GM19025 (cell line): ENCODE measurements around the gene CD163L1.

Experiments used
- ATAC-seq: cut with Tn5 transposase; IDR thresholded peaks from one replicate; pipeline ENCODE4 v1.9.1; 2021; ENCODE audit warnings: mild to moderate bottlenecking, low read depth, moderate library complexity; ENCODE audit not compliant: unreplicated experiment

The CD163L1 gene

DNA sequence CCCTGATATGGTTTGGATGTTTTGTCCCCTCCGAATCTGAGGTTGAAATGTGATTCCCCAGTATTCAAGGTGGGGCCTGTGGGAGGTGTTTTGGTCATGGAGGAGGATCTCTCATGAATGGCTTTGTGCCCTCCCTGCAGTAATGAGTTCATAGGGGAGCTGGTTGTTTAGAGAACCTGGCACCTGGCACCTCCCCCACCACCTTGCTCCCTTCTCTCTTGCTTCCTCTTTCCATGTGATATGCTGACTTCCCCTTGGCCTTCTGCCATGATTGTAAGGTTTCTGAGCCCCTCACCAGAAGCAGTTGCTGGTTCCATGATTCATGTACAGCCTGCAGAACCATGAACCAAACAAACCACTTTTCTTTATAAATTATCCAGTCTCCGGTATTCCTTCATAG, 32.6 kb downstream of the CD163L1 start:
- no peak for ATAC-seq

DNA sequence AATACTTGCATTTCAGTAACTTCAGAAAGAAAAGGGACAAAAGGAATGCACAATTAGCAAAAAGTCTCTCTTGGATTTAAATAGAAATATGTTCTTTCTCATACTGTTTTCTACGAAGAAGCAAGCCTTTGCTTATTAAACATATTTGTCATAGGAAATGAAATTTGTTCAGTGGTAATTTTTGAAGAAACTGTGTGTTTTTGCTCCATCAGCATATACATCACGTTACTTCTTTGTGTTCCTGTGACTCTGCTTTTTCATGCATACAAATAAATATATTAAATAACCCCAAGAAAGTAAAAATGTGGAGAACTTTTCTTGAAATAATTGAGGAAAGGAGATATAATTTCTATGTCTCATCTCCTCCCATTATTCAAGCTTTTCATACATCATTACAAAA, 39.7 kb downstream of the CD163L1 start:
- no peak for ATAC-seq

DNA sequence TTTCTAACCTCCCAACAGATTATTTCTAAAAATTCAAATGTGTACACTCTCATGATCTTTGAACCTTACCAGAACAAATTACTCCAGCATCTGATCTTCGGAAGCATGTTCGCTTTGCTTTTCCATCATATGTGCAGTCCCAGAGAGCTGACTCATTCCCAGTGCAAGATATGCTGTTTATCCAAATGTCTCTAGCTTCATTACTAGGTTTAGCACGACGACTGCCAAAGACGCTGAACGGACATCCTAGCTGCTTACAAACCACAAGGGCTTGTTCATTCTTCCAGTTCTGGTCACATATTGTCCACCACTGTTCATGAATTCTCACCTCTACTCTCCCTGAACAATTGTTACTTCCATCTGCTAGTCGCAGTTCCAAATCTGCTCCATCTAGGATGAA, 40.5 kb downstream of the CD163L1 start:
- no peak for ATAC-seq

DNA sequence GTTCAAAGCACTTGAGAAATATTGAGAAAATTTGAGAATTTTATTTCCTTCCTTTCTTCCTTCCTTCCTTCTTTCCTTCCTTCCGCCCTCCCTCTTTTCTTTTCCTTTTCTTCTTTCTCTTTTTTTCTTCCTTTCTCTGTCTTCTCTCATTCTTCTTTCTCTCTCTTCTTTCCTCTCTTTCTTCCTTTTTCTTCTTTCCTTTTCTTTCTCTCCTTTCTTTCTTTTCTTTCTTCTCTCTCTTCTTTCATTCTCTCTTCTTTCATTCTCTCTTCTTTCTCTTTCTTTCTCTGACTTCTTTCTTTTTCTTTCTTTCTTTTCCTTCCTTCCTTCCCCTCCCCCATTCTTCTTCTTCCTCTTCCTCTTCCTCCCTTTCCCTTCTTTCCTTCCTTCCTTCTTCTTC, 44.9 kb downstream of the CD163L1 start:
- no peak for ATAC-seq

DNA sequence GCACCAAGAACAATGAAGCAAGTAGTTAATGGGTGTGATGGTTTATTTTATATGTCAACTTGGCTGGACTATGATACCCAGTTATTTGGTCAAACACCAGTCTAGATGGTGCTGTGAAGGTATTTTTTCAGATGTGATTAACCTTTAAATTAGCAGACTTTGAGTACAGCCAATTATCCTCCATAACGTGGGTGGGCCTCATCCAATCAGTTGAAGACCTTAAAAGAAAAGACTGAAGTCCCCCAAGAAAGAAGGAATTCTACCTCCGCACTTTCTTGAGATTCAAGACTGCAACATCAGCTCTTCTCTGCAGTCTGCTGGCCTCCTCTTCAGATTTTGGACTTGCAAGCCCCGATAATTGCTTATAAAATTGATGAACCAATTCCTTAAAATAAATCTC, 47.5 kb downstream of the CD163L1 start:
- no peak for ATAC-seq

DNA sequence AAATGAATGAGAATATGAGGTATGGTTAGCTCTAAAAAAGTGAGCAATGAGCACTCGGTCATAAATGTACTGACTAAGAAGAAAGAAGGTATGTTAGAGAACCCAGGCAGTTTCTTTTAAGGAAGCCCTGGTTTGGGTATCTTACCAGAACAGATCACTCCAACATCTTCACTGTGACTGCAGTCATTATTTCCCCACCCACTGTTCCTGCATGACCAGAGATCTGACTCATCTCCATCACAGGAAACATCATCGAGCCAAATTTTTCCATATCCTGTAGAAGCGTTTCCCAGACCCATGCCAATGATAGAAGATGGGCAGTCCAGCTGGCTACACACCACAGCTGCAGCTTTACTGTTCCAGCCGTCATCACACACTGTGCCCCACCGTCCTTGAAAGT, 48.0 kb downstream of the CD163L1 start:
- no peak for ATAC-seq

DNA sequence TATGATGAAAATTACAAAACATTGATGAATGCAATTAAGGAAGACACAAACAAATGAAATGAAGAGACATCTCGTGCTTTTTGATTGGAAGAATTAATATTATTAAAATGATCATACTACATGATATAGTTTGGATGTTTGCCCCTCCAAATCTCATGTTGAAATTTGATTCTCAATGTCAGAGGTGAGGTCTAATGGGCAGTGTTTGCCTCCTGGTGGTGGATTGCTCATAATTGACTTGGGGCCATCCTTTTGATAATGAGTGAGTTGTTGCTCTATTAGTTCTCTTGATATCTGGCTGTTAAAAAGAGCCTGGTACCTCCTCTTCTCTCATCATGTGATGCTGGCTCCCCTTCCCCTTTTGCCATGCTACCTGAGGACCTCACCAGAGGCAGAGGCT, 56.7 kb downstream of the CD163L1 start:
- no peak for ATAC-seq

DNA sequence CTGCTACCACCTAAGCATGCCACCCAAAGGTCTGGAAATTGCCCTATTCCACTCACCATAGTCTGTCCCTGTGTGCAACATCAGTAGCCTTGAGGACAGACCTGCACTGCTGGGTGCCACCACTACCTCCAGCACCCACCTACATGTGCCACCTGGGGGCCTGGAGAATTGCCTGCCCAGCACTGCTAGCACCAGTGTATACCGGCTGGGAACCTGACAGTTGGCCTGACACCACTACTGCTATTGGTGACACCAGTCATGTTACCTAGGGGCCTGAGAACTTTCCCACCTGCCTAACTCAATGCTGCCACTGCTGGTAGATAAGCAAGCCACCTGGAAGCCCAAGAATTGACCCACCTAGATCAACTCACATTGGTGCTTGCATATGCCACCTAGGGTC, 60.8 kb downstream of the CD163L1 start:
- no peak for ATAC-seq

DNA sequence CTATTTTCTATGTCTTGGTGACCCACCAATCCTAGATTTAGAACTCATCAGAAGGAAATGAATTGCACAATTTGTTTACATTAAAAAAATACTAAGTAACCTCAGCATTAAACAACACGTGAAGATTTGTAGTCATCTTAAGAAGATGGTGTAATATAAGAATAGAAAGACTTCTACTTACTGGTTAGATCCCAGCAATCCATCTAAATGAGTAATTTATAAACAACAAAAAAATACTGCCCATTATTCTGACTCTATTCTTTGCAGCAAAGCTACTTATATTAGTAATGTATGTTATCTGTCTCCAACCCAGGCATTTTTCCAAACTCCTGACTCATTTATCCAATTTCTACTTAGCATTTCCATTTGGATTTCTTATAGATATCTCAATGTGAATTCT, 67.8 kb downstream of the CD163L1 start:
- ATAC-seq = no peak

DNA sequence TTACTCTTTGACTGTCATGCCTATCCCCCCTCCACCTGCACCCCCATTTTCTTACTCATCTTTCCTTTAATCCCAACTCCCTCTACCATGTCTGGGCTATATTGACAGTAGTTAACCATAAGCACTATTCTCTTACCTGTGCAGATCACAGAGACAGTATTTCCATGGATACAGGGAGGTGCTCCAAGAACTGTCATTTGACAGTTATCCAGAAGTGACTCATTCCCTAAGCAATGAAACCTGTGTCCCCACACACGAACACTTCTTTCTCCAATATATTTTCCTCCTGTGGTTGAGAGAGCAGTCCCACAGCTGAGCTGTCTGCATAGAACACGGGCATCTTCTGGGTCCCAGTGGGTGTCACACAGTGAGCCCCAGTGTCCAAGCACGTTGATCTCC, 68.8 kb downstream of the CD163L1 start:
- no peak for ATAC-seq

DNA sequence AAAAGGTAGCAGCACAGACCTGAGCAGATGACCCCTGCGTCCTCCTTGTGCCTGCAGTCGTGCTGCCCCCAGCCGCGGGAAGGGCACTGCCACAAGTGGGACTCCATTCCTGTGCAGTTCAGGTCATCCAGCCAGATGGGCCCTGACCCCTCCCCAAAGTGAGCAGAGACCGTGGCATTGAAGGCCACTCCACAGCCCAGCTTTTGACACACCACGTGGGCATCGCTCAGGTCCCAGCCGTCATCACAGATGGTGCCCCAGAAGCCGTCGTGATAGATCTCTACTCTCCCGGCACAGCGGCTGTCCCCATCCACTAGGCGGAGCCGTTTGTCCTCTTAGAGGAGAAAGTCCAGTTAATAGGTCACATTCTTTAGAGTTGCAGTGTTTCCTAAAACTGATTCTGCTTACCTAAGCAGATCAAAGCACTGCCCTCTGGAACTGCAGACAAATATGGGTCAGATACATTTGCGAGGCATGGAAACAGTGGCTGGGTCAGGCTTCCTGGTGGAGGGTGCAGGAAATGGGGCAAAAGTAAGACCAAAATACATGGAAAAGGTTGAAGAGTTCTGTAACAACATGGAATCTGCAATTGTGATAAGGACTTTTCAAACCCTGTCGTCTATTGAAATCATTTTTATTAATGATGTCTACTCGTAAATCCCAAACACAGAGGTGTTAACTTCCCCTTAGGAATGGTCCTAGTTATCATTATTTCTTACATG, 69.4 kb downstream of the CD163L1 start:
- ATAC-seq = no peak

DNA sequence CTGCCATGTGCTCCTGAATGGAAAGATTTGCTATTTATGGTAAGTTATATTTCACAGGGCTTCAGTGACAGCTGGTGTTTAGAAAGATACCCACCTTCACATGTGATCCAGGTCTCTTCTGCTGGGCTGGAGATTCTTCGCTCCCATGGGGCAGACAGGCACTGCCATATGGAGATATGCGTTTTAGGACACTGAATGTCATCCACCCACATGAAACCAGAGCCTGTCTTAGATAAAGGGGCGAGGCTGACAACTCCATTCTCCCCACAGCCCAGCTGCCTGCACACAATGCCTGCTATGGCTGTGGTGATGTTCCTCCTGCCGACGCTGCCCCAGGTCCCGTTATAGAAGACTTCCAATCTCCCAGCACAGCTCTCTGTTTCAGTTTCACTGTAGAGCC, 70.7 kb downstream of the CD163L1 start:
- ATAC-seq = no peak

DNA sequence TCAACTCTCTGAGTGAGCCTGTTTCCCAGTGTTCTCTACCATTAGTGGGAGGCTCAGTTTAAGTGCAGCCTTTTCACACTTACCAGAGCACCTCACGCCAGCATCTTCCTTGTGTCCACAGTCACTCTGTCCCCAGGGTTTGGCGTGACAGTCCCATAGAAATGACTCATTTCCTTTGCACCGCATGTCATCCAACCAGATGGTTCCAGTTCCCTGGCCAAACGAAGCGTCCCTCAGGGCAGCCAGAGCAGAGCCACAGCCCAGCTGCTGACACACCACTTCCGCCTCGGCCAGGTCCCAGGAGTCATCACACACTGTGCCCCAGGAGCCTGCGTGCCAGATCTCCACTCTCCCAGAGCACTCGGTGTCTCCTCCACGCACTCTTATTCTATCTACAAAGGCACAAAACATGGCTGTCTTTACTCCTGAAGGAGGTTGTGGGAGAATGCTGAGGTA, 74.7 kb downstream of the CD163L1 start:
- peak; percentile 89 for ATAC-seq

DNA sequence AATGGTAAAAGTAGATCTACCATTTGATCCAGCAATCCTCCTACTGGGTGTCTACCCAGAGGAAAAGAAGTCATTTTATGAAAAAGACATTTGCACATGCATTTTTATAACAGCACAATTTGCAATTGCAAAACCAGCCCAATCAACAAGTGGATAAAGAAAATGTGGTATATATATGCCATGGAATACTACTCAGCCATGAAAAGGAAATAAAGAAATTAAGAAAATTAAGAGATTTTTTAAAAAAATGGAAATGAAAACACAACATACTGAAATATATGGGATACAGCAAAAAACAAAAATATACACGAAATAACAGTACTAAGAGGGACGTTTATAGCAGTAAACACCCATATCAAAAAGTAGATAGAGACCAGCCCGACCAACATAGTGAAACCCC, 81.2 kb downstream of the CD163L1 start:
- ATAC-seq = no peak

DNA sequence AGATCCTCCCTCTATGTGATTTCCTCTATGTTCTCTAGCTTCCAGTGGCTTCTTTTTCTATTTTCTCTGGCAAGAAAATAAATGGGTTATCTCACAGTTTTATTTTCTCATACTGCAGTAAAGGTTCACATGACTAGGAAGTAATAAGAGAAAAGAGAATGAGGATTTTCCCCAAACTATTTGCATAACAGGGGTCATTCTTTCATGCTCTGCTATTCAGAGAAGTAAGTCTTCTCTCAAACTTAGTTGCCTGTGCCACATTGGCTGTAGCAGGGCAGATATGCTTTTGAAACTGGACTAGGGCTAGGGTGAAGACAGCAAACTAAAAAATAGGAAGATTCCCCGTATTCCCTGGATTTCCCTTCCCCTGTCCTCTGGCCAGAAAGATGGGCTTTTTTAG, 82.7 kb downstream of the CD163L1 start:
- ATAC-seq = no peak

DNA sequence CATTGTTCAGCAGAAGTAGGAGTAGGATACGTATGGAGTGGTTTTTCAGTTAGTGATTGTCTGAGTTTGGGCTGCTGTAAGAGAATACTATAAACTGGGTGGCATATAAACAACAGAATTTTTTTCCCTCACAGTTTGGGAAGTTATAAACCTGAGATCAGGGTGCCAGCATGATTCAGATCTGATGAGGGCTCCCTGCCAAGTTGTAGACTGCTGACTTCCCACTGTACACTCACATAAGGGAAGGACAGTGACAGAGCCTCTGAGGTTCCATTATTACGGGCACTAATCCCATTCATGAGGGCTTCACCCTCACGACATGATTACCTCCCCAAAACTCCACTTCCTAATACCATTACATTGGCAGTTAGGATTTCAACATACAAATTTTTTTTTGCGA, 89.4 kb downstream of the CD163L1 start:
- no peak for ATAC-seq

DNA sequence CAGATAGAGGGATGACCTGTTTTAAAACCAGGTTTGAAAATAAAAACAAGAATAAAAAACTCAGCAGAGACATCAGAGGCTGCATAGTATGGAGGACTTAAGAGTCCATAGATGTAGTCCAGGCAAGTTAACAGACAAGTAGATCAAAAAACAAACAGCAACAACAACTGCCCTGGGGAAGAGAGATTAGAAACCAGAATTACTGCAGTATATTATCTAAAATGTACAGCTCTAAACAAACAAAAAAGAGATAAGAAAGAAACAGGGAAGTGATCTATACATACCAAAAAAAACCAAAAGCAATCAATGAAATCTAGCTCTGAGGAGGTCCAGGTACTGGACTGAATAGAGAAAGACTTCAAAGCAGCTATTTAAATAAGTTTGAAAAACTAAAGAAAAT, 91.3 kb downstream of the CD163L1 start:
- ATAC-seq = no peak

DNA sequence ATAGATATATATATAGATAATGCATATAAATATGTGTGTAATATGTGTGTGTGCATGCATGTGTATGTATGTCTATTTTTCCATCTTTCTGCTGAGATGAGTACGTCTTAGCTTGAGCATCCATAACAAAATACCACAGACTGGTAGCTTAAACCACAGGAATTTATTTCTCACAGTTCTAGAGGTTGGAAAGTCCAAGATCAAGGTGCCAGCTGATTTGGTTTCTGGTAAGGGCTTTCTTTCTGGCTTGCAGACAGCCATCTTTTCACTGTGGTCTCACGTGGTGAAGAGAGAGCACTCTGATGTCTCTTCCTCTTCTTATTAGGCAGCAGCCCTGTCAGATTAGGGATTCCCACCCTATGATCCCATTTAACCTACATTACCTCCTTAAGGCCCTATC, 92.8 kb downstream of the CD163L1 start:
- no peak for ATAC-seq

DNA sequence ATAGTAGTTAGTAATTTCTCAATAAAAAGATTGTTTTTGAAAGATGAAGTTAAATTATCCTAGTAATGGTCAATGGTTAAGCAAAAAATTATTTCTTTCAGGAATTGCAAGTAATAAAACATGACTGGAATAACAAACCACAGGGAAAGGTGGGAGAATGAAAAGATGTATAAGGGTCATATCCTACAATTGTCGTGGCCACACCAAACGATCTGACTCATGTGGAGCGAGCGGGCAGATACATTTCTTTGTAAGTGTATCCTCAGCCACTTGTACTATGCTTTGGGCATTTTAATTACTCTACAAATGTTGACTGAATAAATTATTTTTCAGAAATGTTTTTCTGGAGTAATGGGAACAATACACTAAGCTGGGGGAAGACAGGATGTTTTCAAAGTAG, 94.5 kb downstream of the CD163L1 start:
- ATAC-seq = no peak

DNA sequence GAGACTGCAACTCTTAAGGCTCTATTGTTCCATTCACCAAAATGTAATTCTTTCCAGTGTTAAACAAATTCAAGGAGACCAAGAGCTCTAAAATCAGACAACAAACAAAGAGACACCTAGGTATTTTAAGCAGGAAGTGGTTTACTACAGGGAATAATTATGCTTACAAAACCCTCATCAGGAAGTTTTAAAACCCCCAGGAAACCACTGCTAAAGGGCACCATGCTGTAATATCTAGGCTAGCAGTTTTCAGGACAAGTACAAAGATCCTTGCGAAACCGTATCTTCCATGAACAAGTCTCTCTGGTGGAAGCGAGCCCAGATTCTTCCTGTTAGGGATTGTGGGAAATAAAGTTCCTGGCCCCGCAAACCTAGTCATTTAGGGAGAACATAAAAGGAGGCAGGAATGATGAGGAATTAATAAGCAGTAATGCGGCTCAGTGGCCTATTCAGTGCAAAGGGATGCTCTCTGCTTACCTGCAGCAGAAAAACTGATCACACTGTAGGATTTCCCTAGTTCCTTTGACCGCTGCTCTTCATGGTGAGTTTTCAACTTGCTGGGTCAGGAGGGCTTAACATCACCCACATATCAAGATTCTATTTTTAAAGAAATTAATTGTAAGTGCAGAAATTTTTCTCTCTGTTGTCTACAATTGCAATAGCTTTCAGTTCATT, 97.3 kb downstream of the CD163L1 start:
- no peak for ATAC-seq

DNA sequence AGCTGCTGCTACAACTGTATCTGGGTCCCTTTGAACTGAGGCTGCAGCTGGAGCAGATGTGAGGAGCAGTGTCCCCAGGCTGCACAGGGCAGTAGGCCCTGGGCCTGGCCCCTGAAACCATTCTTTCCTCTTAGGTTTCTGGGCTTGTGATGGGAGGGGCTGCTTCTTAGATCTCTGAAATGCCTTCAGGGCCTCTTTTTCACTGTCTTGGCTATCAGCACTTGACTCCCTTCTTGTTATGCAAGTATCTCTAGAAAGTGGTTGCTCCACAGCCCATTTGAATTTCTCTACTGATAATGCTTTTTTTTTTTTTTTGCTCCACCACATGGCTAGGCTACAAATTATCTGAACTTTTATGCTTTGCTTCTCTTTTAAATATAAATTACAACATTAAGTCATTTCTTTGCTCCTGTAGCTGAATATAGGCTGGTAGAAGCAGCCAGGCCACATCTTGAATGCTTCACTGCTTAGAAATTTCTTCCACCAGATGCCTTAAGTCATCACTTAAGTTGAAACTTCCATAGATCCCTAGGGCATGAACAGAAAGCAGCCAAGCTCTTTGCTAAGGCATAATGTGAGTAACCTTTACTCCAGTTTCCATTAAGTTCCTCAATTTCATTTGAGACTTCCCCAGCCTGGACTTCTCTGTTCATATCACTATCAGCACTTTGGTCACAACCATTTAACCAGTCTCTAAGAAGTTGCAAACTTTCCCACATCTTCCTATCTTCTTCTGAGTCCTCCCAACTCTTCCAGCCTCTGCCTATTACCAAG, 98.9 kb downstream of the CD163L1 start:
- no peak for ATAC-seq

DNA sequence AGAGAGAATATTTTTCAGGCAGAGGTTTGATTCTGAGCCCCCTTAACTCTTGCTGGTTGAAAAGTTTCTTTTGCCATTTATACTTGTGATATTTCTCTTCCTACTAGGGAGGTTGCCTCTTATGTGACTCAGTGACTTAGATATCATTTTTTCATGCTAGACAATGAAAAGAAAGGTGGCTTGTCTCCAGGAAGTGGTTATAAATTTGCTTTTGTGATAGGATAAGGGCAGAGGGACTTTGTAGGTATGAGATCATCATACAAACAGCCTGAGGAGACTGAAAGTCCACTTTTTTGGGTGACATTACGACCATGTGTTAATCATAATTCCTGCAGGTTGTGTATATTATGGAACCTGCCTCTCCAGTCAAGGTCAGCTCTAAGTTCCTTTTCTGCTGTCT, 104.3 kb downstream of the CD163L1 start:
- no peak for ATAC-seq
